ENCODE results near the gene DPH5.

DPH5 gene

GRCh38 chr1:101044749-101045148 is 19.2 kb upstream of the DPH5 start:
- H2AFZ ChIP-seq (ENCODE audit: low read length), result no peak overlapping the region
- H3K4me2 ChIP-seq (ENCODE audit: low read depth, low read length), result no peak overlapping the region
- no peaks in the 10 kb centered on the region for H3K9me3 ChIP-seq (replicated peaks; ENCODE audit: insufficient read depth, low read length)
- TF ChIP-seq CTCF (IDR thresholded peaks at IDR 0.05; ENCODE audit: low read length), result no peak
- no peak for TF ChIP-seq EZH2 (optimal IDR thresholded peaks at IDR 0.05; ENCODE audit: low read depth, low read length)
- no peak for TF ChIP-seq EZH2phosphoT487 (IDR thresholded peaks at IDR 0.05; ENCODE audit: low read length)
- H3K9me2 ChIP-seq (replicated peaks; ENCODE audit: insufficient read depth, low read length), result no peaks in the 10 kb centered on the region
- no peaks in the 10 kb centered on the region for H3K4me1 ChIP-seq (ENCODE audit: low read length)
- no peaks in the 10 kb centered on the region for H3K27me3 ChIP-seq (replicated peaks; ENCODE audit: insufficient read depth, low read length)
- no peak overlapping the region for H3K27ac ChIP-seq (ENCODE audit: low read length)
- DNase-seq, result no peak
- no peaks in the 10 kb centered on the region for H4K20me1 ChIP-seq (ENCODE audit: insufficient read depth, low read length)
- H3K9ac ChIP-seq (ENCODE audit: low read length), result no peak overlapping the region
- H3K36me3 ChIP-seq (replicated peaks; ENCODE audit: insufficient read depth, low read length), result no peaks in the 10 kb centered on the region
- no peak overlapping the region for H3K4me3 ChIP-seq (ENCODE audit: low read length)
- no peaks in the 10 kb centered on the region for H3K79me2 ChIP-seq (ENCODE audit: low read length)
- H3F3A ChIP-seq (ENCODE audit: insufficient read depth, low read length), result no peaks in the 10 kb centered on the region

GRCh38 chr1:101044259-101044658 is 18.7 kb upstream of the DPH5 start:
- Histone ChIP-seq H3K27me3 (replicated peaks; ENCODE audit: insufficient read depth, low read length) (no peaks in the 10 kb centered on the region), H3K27ac (ENCODE audit: low read length) (no peak overlapping the region), H3K79me2 (ENCODE audit: low read length) (no peaks in the 10 kb centered on the region), H4K20me1 (ENCODE audit: insufficient read depth, low read length) (no peaks in the 10 kb centered on the region), H3K4me3 (ENCODE audit: low read length) (no peak overlapping the region), H3K9ac (ENCODE audit: low read length) (no peak overlapping the region), H3K36me3 (replicated peaks; ENCODE audit: insufficient read depth, low read length) (no peaks in the 10 kb centered on the region), H3K9me2 (replicated peaks; ENCODE audit: insufficient read depth, low read length) (no peaks in the 10 kb centered on the region), H3K9me3 (replicated peaks; ENCODE audit: insufficient read depth, low read length) (no peaks in the 10 kb centered on the region), H3K4me1 (ENCODE audit: low read length) (no peaks in the 10 kb centered on the region), H3K4me2 (ENCODE audit: low read depth, low read length) (no peak overlapping the region), H3F3A (ENCODE audit: insufficient read depth, low read length) (no peaks in the 10 kb centered on the region), H2AFZ (ENCODE audit: low read length) (no peak overlapping the region)
- TF ChIP-seq EZH2phosphoT487 (IDR thresholded peaks at IDR 0.05; ENCODE audit: low read length) (no peak), CTCF (IDR thresholded peaks at IDR 0.05; ENCODE audit: low read length) (no peak), EZH2 (optimal IDR thresholded peaks at IDR 0.05; ENCODE audit: low read depth, low read length) (no peak)
- DNase-seq, result no peak

- H2AFZ ChIP-seq (ENCODE audit: low read length), result no peak overlapping the region
- H3K4me3 ChIP-seq (ENCODE audit: low read length), result no peak overlapping the region
- H3K9ac ChIP-seq (ENCODE audit: low read length), result no peak overlapping the region
- no peaks in the 10 kb centered on the region for H3K36me3 ChIP-seq (replicated peaks; ENCODE audit: insufficient read depth, low read length)
- no peaks in the 10 kb centered on the region for H3K4me1 ChIP-seq (ENCODE audit: low read length)
- no peak for TF ChIP-seq EZH2 (optimal IDR thresholded peaks at IDR 0.05; ENCODE audit: low read depth, low read length)
- TF ChIP-seq CTCF (IDR thresholded peaks at IDR 0.05; ENCODE audit: low read length), result no peak
- no peak for TF ChIP-seq EZH2phosphoT487 (IDR thresholded peaks at IDR 0.05; ENCODE audit: low read length)
- no peaks in the 10 kb centered on the region for H3K79me2 ChIP-seq (ENCODE audit: low read length)
- H3K27me3 ChIP-seq (replicated peaks; ENCODE audit: insufficient read depth, low read length), result no peaks in the 10 kb centered on the region
- H4K20me1 ChIP-seq (ENCODE audit: insufficient read depth, low read length), result no peaks in the 10 kb centered on the region
- no peaks in the 10 kb centered on the region for H3K9me3 ChIP-seq (replicated peaks; ENCODE audit: insufficient read depth, low read length)
- no peaks in the 10 kb centered on the region for H3F3A ChIP-seq (ENCODE audit: insufficient read depth, low read length)
- no peak for DNase-seq
- no peaks in the 10 kb centered on the region for H3K9me2 ChIP-seq (replicated peaks; ENCODE audit: insufficient read depth, low read length)
- no peak overlapping the region for H3K4me2 ChIP-seq (ENCODE audit: low read depth, low read length)
- H3K27ac ChIP-seq (ENCODE audit: low read length), result no peak overlapping the region
Observed at GRCh38 chr1:101043776-101044175, 18.2 kb upstream of the DPH5 start.

All from MM.1S (cell line).